ENCODE results near the gene FRMPD1. TPM values are rescaled to one million over a fixed set of nuclear protein-coding genes. Genes with fewer than 3 reads are reported as not detected.

The FRMPD1 gene
- total and polyA plus RNA-seq, 2 experiments from 2014 or later: not detected

DNA sequence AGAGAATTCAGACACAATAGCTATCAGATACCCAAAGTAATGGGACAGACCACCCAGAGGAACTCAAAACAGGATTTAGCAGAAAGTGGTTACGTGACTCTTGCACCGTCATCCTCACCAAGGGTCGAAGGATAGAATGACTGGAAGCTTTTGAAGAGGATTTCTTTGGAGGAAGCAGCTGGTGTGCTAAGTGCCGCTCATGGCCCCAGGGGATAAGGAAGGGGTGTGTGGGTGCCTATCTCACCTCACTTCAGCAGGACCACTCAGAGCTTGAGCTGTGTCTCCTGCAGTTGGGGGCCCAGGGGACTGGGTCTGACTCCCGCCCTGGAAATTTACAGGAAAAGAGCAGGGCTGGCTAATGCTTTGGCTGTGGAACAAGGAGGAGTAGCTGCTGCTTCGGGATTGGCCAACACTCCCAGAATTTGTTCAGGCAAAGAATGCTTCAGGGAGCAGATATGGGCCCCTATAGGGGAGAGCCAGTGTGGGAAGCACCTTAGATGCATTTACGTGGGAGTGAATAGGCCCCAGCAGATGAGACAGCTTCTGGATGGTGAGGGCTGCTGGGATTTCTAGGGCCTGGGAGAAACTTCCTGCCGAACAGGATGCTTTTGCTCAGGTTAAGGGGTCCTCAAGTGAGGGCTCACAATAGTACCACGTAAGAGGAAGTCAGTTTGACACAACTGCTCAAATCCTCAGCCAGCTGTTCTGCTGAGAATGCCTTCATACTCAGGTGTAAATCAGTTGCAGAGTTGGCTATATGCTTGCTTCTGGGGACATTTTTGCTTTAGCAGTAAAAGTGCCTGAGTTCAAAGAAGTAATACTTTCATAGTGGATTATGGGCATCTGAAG lies 29.3 kb upstream of the FRMPD1 start:
- Histone ChIP-seq H3K9me3 (ENCODE audit: low read depth) (no peaks in the 10 kb centered on the region), H2AFZ (no peak overlapping the region), H3F3A (ENCODE audit: insufficient read depth) (peaks cover 17% of the 10 kb centered on the region), H3K27me3 (replicated peaks; ENCODE audit: insufficient read depth) (no peaks in the 10 kb centered on the region), H3K4me3 (no peak overlapping the region), H3K9ac (no peak overlapping the region), H3K4me2 (ENCODE audit: unreplicated experiment) (no peak overlapping the region), H3K9me2 (ENCODE audit: insufficient read depth) (no peaks in the 10 kb centered on the region), H4K20me1 (ENCODE audit: insufficient read depth) (no peaks in the 10 kb centered on the region), H3K36me3 (ENCODE audit: low read depth) (no peaks in the 10 kb centered on the region), H3K27ac (no peak overlapping the region), H3K79me2 (ENCODE audit: insufficient read depth) (no peaks in the 10 kb centered on the region), H3K4me1 (ENCODE audit: insufficient read depth) (peaks cover 36% of the 10 kb centered on the region)
- WGBS, 2 experiments (ENCODE audit: low coverage in 1 of 2, low lambda C conversion rate in 2 of 2, missing lambda C conversion rate in 2 of 2): 77 to 83% methylated on average over 9 of the region's 9 CpGs
- in situ Hi-C loops (cut with MboI): no loop called here
- TF ChIP-seq EZH2phosphoT487 (IDR thresholded peaks at IDR 0.05; ENCODE audit: insufficient read depth, low read depth): no peak
- no peak for TF ChIP-seq EZH2 (IDR thresholded peaks at IDR 0.05; ENCODE audit: insufficient read depth, poor library complexity, severe bottlenecking)
- DNase-seq: no peak

DNA sequence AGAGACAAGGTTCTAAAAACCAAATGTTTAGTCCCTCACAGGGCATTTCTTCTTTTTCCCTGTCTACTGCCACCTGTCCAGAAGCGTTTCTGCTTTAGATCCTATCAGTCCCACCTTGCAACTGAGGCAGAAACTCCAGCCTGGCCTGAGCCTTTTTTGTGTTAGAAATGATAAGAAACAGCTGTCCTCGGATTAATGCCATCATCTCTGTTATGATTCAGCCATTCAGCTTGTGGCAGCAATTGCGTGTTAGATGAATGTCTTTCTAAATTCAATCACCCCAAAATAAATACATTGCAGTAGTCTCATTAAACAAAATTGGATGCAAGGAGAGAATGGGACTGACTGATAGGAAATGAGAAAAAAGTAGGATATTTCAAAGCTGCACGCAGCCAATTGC lies 28.3 kb upstream of the FRMPD1 start:
- whole genome bisulfite sequencing, 2 experiments (ENCODE audit: low coverage in 1 of 2, low lambda C conversion rate in 2 of 2, missing lambda C conversion rate in 2 of 2): 1 to 3% methylated on average over 4 of the region's 4 CpGs

DNA sequence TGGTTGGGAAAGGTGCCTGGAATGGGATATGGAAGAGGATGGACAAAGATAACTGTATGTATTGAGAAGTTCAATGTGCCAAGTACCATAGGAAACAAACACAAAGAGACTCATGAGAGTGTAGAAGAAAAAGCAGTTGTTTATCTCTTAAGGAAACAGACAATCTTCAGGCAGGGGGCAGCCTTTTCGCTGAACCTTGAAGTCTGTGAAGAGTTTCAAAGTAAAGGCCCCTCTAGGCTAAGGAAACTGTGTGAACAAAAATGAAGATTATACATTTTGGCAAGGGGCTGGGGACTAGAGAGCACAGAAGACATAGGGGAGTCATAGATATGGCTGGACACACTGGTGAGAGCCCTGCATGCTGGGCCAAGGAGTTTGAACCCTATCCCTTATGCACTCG lies 27.5 kb upstream of the FRMPD1 start:
- H3K4me2 ChIP-seq (ENCODE audit: unreplicated experiment): no peak overlapping the region
- H4K20me1 ChIP-seq (ENCODE audit: insufficient read depth): no peaks in the 10 kb centered on the region
- no peaks in the 10 kb centered on the region for H3K36me3 ChIP-seq (ENCODE audit: low read depth)
- no peak overlapping the region for H3K9ac ChIP-seq
- H2AFZ ChIP-seq: no peak overlapping the region
- H3F3A ChIP-seq (ENCODE audit: insufficient read depth): peaks cover 6% of the 10 kb centered on the region
- no peak overlapping the region for H3K27ac ChIP-seq
- peaks cover 25% of the 10 kb centered on the region for H3K4me1 ChIP-seq (ENCODE audit: insufficient read depth)
- no peak overlapping the region for H3K4me3 ChIP-seq
- no peaks in the 10 kb centered on the region for H3K9me3 ChIP-seq (ENCODE audit: low read depth)
- no peak for DNase-seq
- 78 to 86% methylated on average over 2 of the region's 2 CpGs for WGBS, 2 experiments (ENCODE audit: low coverage in 1 of 2, low lambda C conversion rate in 2 of 2, missing lambda C conversion rate in 2 of 2)
- H3K27me3 ChIP-seq (replicated peaks; ENCODE audit: insufficient read depth): no peaks in the 10 kb centered on the region
- in situ Hi-C loops (cut with MboI): no loop called here
- H3K79me2 ChIP-seq (ENCODE audit: insufficient read depth): no peaks in the 10 kb centered on the region
- no peaks in the 10 kb centered on the region for H3K9me2 ChIP-seq (ENCODE audit: insufficient read depth)
- no peak for TF ChIP-seq EZH2phosphoT487 (IDR thresholded peaks at IDR 0.05; ENCODE audit: insufficient read depth, low read depth)
- no peak for TF ChIP-seq EZH2 (IDR thresholded peaks at IDR 0.05; ENCODE audit: insufficient read depth, poor library complexity, severe bottlenecking)

More for the DNA sequence above, 28.3 kb upstream of the FRMPD1 start:
- Histone ChIP-seq H3K36me3 (ENCODE audit: low read depth) (no peaks in the 10 kb centered on the region), H3K79me2 (ENCODE audit: insufficient read depth) (no peaks in the 10 kb centered on the region), H3K4me2 (ENCODE audit: unreplicated experiment) (peak overlapping the region; percentile 8), H3K4me3 (no peak overlapping the region), H3K9ac (no peak overlapping the region), H3K9me3 (ENCODE audit: low read depth) (no peaks in the 10 kb centered on the region), H3F3A (ENCODE audit: insufficient read depth) (peaks cover 13% of the 10 kb centered on the region), H2AFZ (no peak overlapping the region), H3K4me1 (ENCODE audit: insufficient read depth) (peaks cover 33% of the 10 kb centered on the region), H3K27me3 (replicated peaks; ENCODE audit: insufficient read depth) (no peaks in the 10 kb centered on the region), H3K9me2 (ENCODE audit: insufficient read depth) (no peaks in the 10 kb centered on the region), H4K20me1 (ENCODE audit: insufficient read depth) (no peaks in the 10 kb centered on the region), H3K27ac (no peak overlapping the region)
- in situ Hi-C loops (cut with MboI): no loop called here
- DNase-seq: peak; percentile 68
- no peak for TF ChIP-seq EZH2 (IDR thresholded peaks at IDR 0.05; ENCODE audit: insufficient read depth, poor library complexity, severe bottlenecking)
- no peak for TF ChIP-seq EZH2phosphoT487 (IDR thresholded peaks at IDR 0.05; ENCODE audit: insufficient read depth, low read depth)

DNA sequence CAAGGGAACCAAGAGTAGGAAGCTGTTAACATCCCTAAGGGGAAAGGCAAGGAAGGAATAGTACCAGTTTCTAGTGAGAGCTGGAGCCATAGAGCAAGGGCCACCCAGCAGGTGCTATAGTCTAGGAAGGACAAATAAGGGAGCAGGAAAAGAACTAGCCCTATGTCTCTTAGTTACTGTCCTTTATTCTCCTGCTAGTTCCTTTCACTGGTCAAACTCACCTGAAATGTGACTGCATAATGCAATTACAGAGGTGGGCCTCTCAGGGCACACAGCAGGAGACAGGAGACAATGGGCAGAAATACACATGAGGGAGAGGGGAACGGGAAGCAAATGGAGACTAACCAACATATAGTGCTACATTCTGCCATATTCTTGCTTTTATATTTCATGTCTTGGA lies 26.7 kb upstream of the FRMPD1 start:
- H3K4me3 ChIP-seq: no peak overlapping the region
- H3K4me1 ChIP-seq (ENCODE audit: insufficient read depth): peaks cover 17% of the 10 kb centered on the region
- no peak overlapping the region for H3K9ac ChIP-seq
- WGBS, 2 experiments (ENCODE audit: low coverage in 1 of 2, low lambda C conversion rate in 2 of 2, missing lambda C conversion rate in 2 of 2): 54 to 60% methylated on average over 1 of the region's 1 CpG
- no peak overlapping the region for H3K4me2 ChIP-seq (ENCODE audit: unreplicated experiment)
- H3K9me2 ChIP-seq (ENCODE audit: insufficient read depth): no peaks in the 10 kb centered on the region
- H3K9me3 ChIP-seq (ENCODE audit: low read depth): no peaks in the 10 kb centered on the region
- H2AFZ ChIP-seq: no peak overlapping the region
- H3K79me2 ChIP-seq (ENCODE audit: insufficient read depth): no peaks in the 10 kb centered on the region
- no peak for DNase-seq
- in situ Hi-C loops (cut with MboI): no loop called here
- H3K27me3 ChIP-seq (replicated peaks; ENCODE audit: insufficient read depth): no peaks in the 10 kb centered on the region
- H3K27ac ChIP-seq: no peak overlapping the region
- H3F3A ChIP-seq (ENCODE audit: insufficient read depth): no peaks in the 10 kb centered on the region
- no peak for TF ChIP-seq EZH2phosphoT487 (IDR thresholded peaks at IDR 0.05; ENCODE audit: insufficient read depth, low read depth)
- TF ChIP-seq EZH2 (IDR thresholded peaks at IDR 0.05; ENCODE audit: insufficient read depth, poor library complexity, severe bottlenecking): no peak
- H3K36me3 ChIP-seq (ENCODE audit: low read depth): no peaks in the 10 kb centered on the region
- H4K20me1 ChIP-seq (ENCODE audit: insufficient read depth): no peaks in the 10 kb centered on the region
